ENCODE results near the gene APOH. TPM values are rescaled to one million over a fixed set of nuclear protein-coding genes. Genes with fewer than 3 reads are reported as not detected.

APOH gene
- total and polyA plus RNA-seq, 4 donors: 0.39 to 15.4 (median 4.8) TPM

DNA sequence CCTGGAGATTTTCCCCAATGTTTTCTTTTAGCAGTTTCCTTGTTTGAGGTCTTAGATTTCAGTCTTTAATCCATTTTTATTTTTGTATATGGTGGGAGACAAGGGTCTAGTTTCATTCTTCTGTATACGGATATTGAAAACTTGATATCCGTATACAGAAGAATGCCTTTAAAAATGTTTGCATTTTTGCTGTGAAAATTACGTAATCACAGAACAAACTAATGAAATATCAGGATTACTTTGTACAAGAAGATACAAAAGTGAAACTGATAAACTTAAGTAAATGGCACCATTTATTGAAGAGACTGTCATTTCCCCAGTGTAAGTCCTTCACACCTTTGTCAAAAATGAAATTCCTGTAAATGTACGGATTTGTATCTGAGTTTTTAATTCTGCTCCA lies 50.6 kb downstream of the APOH start:
- WGBS, 2 donors: 95 to 97% methylated on average over 4 of the region's 4 CpGs
- Histone ChIP-seq H3K36me3 (ENCODE audit: control insufficient read depth in 4 of 4, insufficient read depth in 4 of 4, low read length in 4 of 4) (peaks cover 0 to 13% (median 11%) of the 10 kb centered on the region in 4 donors), H3K9me3 (ENCODE audit: control insufficient read depth in 4 of 4, insufficient read depth in 3 of 4, low read length in 3 of 4) (no peaks in the 10 kb centered on the region), H3K9ac (ENCODE audit: insufficient read depth in 1 of 2, low read length in 2 of 2) (no peak overlapping the region), H3K4me1 (ENCODE audit: control insufficient read depth in 5 of 5, insufficient read depth in 5 of 5, low read length in 5 of 5) (no peaks in the 10 kb centered on the region), H3K27ac (ENCODE audit: low read depth in 1 of 2, low read length in 1 of 2) (no peak overlapping the region), H3K4me3 (no peak overlapping the region), H3K27me3 (ENCODE audit: control insufficient read depth in 3 of 3, insufficient read depth in 3 of 3, low read length in 2 of 3) (no peaks in the 10 kb centered on the region)
- DNase-seq (no peak), ATAC-seq (ENCODE audit: insufficient read depth, low FRiP score) (no peak)
- TF ChIP-seq, protein P1, sequence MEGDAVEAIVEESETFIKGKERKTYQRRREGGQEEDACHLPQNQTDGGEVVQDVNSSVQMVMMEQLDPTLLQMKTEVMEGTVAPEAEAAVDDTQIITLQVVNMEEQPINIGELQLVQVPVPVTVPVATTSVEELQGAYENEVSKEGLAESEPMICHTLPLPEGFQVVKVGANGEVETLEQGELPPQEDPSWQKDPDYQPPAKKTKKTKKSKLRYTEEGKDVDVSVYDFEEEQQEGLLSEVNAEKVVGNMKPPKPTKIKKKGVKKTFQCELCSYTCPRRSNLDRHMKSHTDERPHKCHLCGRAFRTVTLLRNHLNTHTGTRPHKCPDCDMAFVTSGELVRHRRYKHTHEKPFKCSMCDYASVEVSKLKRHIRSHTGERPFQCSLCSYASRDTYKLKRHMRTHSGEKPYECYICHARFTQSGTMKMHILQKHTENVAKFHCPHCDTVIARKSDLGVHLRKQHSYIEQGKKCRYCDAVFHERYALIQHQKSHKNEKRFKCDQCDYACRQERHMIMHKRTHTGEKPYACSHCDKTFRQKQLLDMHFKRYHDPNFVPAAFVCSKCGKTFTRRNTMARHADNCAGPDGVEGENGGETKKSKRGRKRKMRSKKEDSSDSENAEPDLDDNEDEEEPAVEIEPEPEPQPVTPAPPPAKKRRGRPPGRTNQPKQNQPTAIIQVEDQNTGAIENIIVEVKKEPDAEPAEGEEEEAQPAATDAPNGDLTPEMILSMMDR (IDR thresholded peaks at IDR 0.05; ENCODE audit: control extremely low read depth, extremely low read depth): no peak

DNA sequence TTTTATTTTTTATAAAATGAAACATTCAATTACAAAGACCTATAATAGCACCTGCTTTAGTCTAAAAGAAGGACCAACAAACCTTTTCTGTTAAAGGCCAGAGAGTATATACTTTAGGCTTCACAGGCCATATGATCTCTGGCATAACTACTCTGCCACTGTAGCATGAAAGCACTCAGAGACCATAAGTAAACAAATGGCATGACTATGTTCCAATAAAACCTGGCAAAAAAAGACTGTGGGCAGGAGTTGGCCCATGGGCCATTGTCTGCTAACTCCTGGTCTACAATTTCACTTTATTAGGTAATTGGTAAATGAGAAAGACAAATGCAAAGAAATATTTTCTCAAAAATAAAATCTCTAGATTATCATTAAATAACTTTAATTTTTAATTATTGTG lies 52.2 kb downstream of the APOH start:
- ATAC-seq (ENCODE audit: insufficient read depth, low FRiP score): no peak
- no peak overlapping the region for H3K27ac ChIP-seq (ENCODE audit: low read depth in 1 of 2, low read length in 1 of 2)

DNA sequence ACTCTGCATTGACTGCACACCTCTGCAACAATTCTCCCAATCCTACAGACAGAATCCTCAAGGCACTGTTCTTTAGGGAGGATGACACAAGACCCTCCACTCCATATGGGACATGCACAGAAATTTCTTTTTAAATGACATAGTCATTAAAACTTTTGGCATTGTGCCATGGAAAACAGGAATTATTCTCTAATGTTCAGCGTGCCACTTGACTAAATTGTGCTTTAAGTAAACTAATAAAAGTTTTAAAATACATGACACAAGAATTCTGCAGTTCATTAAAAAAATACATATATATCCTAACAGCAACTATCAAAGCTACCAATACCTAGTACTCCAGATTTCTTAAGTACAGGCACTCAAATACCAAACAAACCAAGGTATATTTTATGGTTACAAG lies 53.3 kb downstream of the APOH start:
- DNase-seq (peak in 2 of 3 donors; percentile 25 to 29), ATAC-seq (ENCODE audit: insufficient read depth, low FRiP score) (no peak)
- Histone ChIP-seq H3K4me3 (no peak overlapping the region), H3K9me3 (ENCODE audit: control insufficient read depth in 4 of 4, insufficient read depth in 3 of 4, low read length in 3 of 4) (no peaks in the 10 kb centered on the region), H3K9ac (ENCODE audit: insufficient read depth in 1 of 2, low read length in 2 of 2) (no peak overlapping the region), H3K27ac (ENCODE audit: low read depth in 1 of 2, low read length in 1 of 2) (no peak overlapping the region), H3K4me1 (ENCODE audit: control insufficient read depth in 5 of 5, insufficient read depth in 5 of 5, low read length in 5 of 5) (peaks cover 0 to 1% (median 0%) of the 10 kb centered on the region in 5 donors), H3K27me3 (ENCODE audit: control insufficient read depth in 3 of 3, insufficient read depth in 3 of 3, low read length in 2 of 3) (no peaks in the 10 kb centered on the region), H3K36me3 (ENCODE audit: control insufficient read depth in 4 of 4, insufficient read depth in 4 of 4, low read length in 4 of 4) (peaks cover 0 to 13% (median 6%) of the 10 kb centered on the region in 4 donors)
- WGBS, 2 donors: 36 to 63% methylated on average over 1 of the region's 1 CpG
- TF ChIP-seq, protein P1 (IDR thresholded peaks at IDR 0.05; ENCODE audit: control extremely low read depth, extremely low read depth): no peak

More for the DNA sequence above, 52.2 kb downstream of the APOH start:
- H3K27me3 ChIP-seq (ENCODE audit: control insufficient read depth in 3 of 3, insufficient read depth in 3 of 3, low read length in 2 of 3): no peaks in the 10 kb centered on the region
- H3K36me3 ChIP-seq (ENCODE audit: control insufficient read depth in 4 of 4, insufficient read depth in 4 of 4, low read length in 4 of 4): peaks cover 1 to 13% (median 6%) of the 10 kb centered on the region in 4 donors
- TF ChIP-seq, protein P1 (IDR thresholded peaks at IDR 0.05; ENCODE audit: control extremely low read depth, extremely low read depth): no peak
- H3K9ac ChIP-seq (ENCODE audit: insufficient read depth in 1 of 2, low read length in 2 of 2): no peak overlapping the region
- H3K4me3 ChIP-seq: no peak overlapping the region
- no peaks in the 10 kb centered on the region for H3K9me3 ChIP-seq (ENCODE audit: control insufficient read depth in 4 of 4, insufficient read depth in 3 of 4, low read length in 3 of 4)
- no peak for DNase-seq
- peaks cover 0 to 1% (median 0%) of the 10 kb centered on the region in 5 donors for H3K4me1 ChIP-seq (ENCODE audit: control insufficient read depth in 5 of 5, insufficient read depth in 5 of 5, low read length in 5 of 5)

DNA sequence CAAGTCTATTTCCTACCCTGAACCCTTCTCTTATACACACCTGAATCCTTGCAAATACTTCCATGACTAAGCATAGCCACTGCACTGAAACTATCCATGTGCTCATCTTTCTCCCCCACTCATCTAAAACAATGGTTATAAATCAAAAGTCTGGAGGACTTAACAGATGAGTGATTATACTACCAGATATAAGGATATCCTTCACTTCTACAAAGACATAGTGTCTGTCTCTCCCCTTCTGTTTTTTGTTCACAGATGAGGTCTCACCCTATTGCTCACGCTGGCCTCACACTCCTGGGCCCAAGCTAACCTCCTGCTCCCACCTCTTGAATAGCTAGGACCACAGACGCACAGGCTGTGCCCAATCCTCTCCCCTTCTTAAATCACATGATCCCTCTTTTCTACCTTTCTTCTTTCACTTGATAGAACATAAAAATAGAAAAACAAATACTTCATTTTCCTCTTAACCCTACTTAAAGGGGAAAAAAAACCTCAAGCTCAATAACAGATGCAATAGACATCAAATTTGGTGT lies 56.5 kb downstream of the APOH start:
- Histone ChIP-seq H3K36me3 (ENCODE audit: control insufficient read depth in 4 of 4, insufficient read depth in 4 of 4, low read length in 4 of 4) (peaks cover 0 to 7% (median 2%) of the 10 kb centered on the region in 4 donors), H3K9ac (ENCODE audit: insufficient read depth in 1 of 2, low read length in 2 of 2) (no peak overlapping the region), H3K4me1 (ENCODE audit: control insufficient read depth in 5 of 5, insufficient read depth in 5 of 5, low read length in 5 of 5) (peaks cover 0 to 1% (median 0%) of the 10 kb centered on the region in 5 donors), H3K9me3 (ENCODE audit: control insufficient read depth in 4 of 4, insufficient read depth in 3 of 4, low read length in 3 of 4) (no peaks in the 10 kb centered on the region), H3K27me3 (ENCODE audit: control insufficient read depth in 3 of 3, insufficient read depth in 3 of 3, low read length in 2 of 3) (no peaks in the 10 kb centered on the region), H3K4me3 (no peak overlapping the region), H3K27ac (ENCODE audit: low read depth in 1 of 2, low read length in 1 of 2) (no peak overlapping the region)
- DNase-seq (no peak), ATAC-seq (ENCODE audit: insufficient read depth, low FRiP score) (no peak)
- TF ChIP-seq, protein P1 (IDR thresholded peaks at IDR 0.05; ENCODE audit: control extremely low read depth, extremely low read depth): no peak
- 60 to 84% methylated on average over 2 of the region's 2 CpGs for WGBS, 2 donors
